OCI-LY7 (cell line): ENCODE measurements around the gene BTG4. TPM values are rescaled to one million over a fixed set of nuclear protein-coding genes. Genes with fewer than 3 reads are reported as not detected.
A peak's percentile ranks its signal among the peaks of the same experiment; 100 is the strongest.

Source experiments
- BruUV-seq: library from RNA; stranded (reverse); fragments of 400-500 nt; replicated peaks from 2 replicates; lab custom pipeline; 2021; lab: Mats Ljungman, UMichigan
- CTCF ChIA-PET: fragments of 300-600 bp; sonication (Branson Sonifier 250); formaldehyde crosslinking; loops from one replicate; lab custom pipeline; 2022; ENCODE audit warnings: antibody characterized with exemption; ENCODE audit not compliant: unreplicated experiment; lab: Charles Lee
- POLR2A ChIA-PET: fragments of 300-600 bp; sonication (Branson Sonifier 250); formaldehyde crosslinking; loops from one replicate; lab custom pipeline; 2022; ENCODE audit warnings: antibody characterized with exemption; lab: Charles Lee
- DNase-seq: peaks from one replicate; pipeline ENCODE4 v3.0.0-alpha.2; 2015; ENCODE audit warnings: low spot score
- H2AFZ ChIP-seq: fragments of 200-600 bp; sonication (generic), shearing (Covaris generic); 2 replicates; pipeline ENCODE4 v1.6.1; 2014; ENCODE audit warnings: mild to moderate bottlenecking, antibody characterized with exemption, low read length, moderate library complexity
- H3K27ac ChIP-seq: fragments of 200-600 bp; sonication (generic); 2 replicates; pipeline ENCODE4 v1.5.1; 2014; ENCODE audit warnings: mixed run types, low read depth, mild to moderate bottlenecking, moderate library complexity, low read length, inconsistent platforms; ENCODE audit not compliant: poor library complexity, severe bottlenecking
- H3K36me3 ChIP-seq: fragments of 200-600 bp; sonication (generic); 2 replicates; pipeline ENCODE4 v1.6.1; 2014; ENCODE audit warnings: mild to moderate bottlenecking, antibody characterized with exemption, low read length, moderate library complexity, mixed read lengths; ENCODE audit not compliant: insufficient read depth
- H3K4me1 ChIP-seq: fragments of 200-600 bp; sonication (generic); 2 replicates; pipeline ENCODE4 v1.5.1; 2014; ENCODE audit warnings: mild to moderate bottlenecking, low read length; ENCODE audit not compliant: insufficient read depth, poor library complexity, severe bottlenecking
- H3K4me2 ChIP-seq: fragments of 200-600 bp; sonication (generic); 2 replicates; pipeline ENCODE4 v1.6.1; 2014; ENCODE audit warnings: mild to moderate bottlenecking, low read length
- H3K4me3 ChIP-seq: fragments of 200-600 bp; sonication (generic); 2 replicates; pipeline ENCODE4 v1.5.1; 2014; ENCODE audit warnings: mild to moderate bottlenecking, low read depth, low read length; ENCODE audit not compliant: poor library complexity, severe bottlenecking
- H3K79me2 ChIP-seq: fragments of 200-600 bp; sonication (generic); 2 replicates; pipeline ENCODE4 v1.6.1; 2016; ENCODE audit warnings: low read depth, mild to moderate bottlenecking, low read length, moderate library complexity, mixed read lengths; ENCODE audit not compliant: insufficient read depth
- H3K9me2 ChIP-seq: fragments of 200-600 bp; sonication (generic); 2 replicates; pipeline ENCODE4 v1.6.1; 2016; ENCODE audit warnings: mild to moderate bottlenecking, low read length, mixed read lengths; ENCODE audit not compliant: insufficient read depth
- H3K9me3 ChIP-seq: fragments of 200-600 bp; sonication (generic); 2 replicates; pipeline ENCODE4 v1.6.1; 2014; ENCODE audit warnings: mild to moderate bottlenecking, mixed run types, low read length, mixed read lengths
- H4K20me1 ChIP-seq: fragments of 200-600 bp; sonication (generic); 2 replicates; pipeline ENCODE4 v1.6.1; 2014; ENCODE audit warnings: mild to moderate bottlenecking, antibody characterized with exemption, low read length, moderate library complexity, mixed read lengths; ENCODE audit not compliant: insufficient read depth
- EZH2phosphoT487 ChIP-seq: fragments of 200-600 bp; sonication (generic); IDR thresholded peaks from 2 replicates; pipeline ENCODE4 v1.6.1; 2018; ENCODE audit warnings: low read depth, borderline replicate concordance, mild to moderate bottlenecking, mixed run types, antibody characterized with exemption, low read length, moderate library complexity, mixed read lengths
- intact Hi-C: fragments of 100-400 bp; cut with micrococcal nuclease; formaldehyde crosslinking; loops from one replicate; pipeline ENCODE4 v1.10.0; 2022; ENCODE audit not compliant: unreplicated experiment
- total RNA-seq, 2 experiments: library from RNA; depleted of rRNA in 1 of 2; stranded (reverse); fragments of >200 nt in 1 of 2; shearing (Covaris generic) in 1 of 2; gene quantifications; 2 replicates each; pipeline ENCODE4 v1.2.3, GENCODE V29; 2014 to 2022
- TF ChIP-seq, protein P1 (sequence below): fragments of 200-600 bp; sonication (generic); conservative IDR thresholded peaks from 2 replicates; pipeline ENCODE4 v1.5.1; 2014; ENCODE audit warnings: mild to moderate bottlenecking, antibody characterized with exemption, low read length, moderate library complexity, mixed read lengths

BTG4 gene
- total RNA-seq, 2 experiments from 2014 or later = not detected

DNA sequence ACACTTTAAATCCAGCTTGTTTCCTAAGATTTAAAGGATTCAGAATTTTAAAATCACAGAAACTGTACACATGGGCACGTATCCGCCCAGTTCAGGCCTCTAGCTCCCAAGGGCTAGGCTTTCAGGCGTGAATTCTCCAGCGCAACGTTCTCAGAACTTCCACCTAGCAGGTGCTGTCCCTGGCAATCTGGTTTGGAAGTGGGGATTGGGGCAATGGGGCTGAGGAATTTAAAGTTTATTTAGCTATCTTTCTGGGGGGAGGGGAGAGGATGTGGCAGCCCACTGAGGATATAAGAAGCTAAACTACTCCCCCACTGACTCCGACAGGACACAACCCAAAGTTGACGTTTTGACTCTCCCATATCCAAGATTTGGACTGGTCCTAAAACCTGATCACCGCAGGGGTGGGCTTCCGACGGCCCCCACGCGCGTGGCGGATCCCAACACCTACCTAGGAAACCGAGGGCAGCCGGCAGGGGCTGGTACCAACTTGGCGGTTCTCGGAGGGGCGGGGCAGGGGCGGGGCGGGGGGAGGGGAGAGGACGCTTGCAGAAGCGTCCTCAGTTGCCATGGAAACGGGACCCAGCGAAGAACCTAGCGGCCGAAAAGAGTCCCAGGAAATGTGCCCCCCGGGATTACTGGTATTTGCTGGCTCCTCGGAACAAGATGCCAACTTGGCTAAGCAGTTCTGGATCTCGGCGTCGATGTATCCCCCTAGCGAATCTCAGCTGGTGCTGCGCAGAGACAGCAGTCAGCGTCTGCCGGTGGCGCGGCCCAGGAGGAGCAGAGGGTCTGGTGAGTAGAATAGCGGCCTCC, 2.2 kb upstream of the BTG4 start, which contains the start of gene HOATZ:
Gene HOATZ (plus strand): TSS at position 563 of the 816 bp plus-strand sequence. CDS start 7 bp downstream, at position 570.
- no peaks in the 10 kb centered on the region for H3K36me3 ChIP-seq
- ChIA-PET POLR2A (interaction anchor here (0.6 kb wide), 1 partner anchor 358 kb away, joined by 4 read pairs; no protein-coding TSS in a partner anchor), CTCF (no interaction called here)
- no peaks in the 10 kb centered on the region for H3K4me1 ChIP-seq
- TF ChIP-seq, protein P1, sequence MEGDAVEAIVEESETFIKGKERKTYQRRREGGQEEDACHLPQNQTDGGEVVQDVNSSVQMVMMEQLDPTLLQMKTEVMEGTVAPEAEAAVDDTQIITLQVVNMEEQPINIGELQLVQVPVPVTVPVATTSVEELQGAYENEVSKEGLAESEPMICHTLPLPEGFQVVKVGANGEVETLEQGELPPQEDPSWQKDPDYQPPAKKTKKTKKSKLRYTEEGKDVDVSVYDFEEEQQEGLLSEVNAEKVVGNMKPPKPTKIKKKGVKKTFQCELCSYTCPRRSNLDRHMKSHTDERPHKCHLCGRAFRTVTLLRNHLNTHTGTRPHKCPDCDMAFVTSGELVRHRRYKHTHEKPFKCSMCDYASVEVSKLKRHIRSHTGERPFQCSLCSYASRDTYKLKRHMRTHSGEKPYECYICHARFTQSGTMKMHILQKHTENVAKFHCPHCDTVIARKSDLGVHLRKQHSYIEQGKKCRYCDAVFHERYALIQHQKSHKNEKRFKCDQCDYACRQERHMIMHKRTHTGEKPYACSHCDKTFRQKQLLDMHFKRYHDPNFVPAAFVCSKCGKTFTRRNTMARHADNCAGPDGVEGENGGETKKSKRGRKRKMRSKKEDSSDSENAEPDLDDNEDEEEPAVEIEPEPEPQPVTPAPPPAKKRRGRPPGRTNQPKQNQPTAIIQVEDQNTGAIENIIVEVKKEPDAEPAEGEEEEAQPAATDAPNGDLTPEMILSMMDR = no peak
- no peak for TF ChIP-seq EZH2phosphoT487
- peak within 1 kb of the TSS; percentile 45; the same call in 1 of the 2 replicates for H3K4me2 ChIP-seq
- no peaks in the 10 kb centered on the region for H3K79me2 ChIP-seq
- no TSS peak for BruUV-seq
- H2AFZ ChIP-seq = no peak within 1 kb of the TSS
- H3K9me3 ChIP-seq = no peaks in the 10 kb centered on the region
- intact Hi-C loops = no loop called here
- no peak for DNase-seq
- no peaks in the 10 kb centered on the region for H3K9me2 ChIP-seq
- no peak within 1 kb of the TSS for H3K27ac ChIP-seq
- H3K4me3 ChIP-seq = no peak within 1 kb of the TSS
- no peaks in the 10 kb centered on the region; the same call in 1 of the 2 replicates for H4K20me1 ChIP-seq

DNA sequence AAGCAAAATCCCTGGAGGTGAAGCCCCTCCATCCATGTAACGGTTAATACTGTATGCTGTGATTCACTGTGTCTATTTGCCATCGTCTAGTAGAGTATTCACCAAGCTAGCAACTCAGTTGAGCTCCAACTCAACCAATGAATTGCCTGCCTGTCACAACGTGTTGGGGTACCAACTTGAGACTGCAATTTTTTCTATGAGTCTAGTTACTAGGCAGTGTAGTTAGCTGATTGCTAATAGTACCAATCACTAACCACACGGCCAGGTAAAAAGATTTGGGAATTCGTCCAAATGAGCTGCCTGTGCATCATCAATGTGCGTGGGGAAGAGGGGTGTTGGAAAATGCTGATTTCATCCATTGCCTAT, 1.0 kb upstream of the BTG4 start:
- Histone ChIP-seq H3K4me3 (no peak overlapping the region), H3K4me2 (no peak overlapping the region; the same call in 1 of the 2 replicates), H3K27ac (no peak overlapping the region), H2AFZ (no peak overlapping the region), H3K9me2 (no peaks in the 10 kb centered on the region), H3K36me3 (no peaks in the 10 kb centered on the region), H4K20me1 (no peaks in the 10 kb centered on the region), H3K79me2 (no peaks in the 10 kb centered on the region), H3K4me1 (no peaks in the 10 kb centered on the region), H3K9me3 (no peaks in the 10 kb centered on the region)
- no peak for TF ChIP-seq EZH2phosphoT487
- TF ChIP-seq, protein P1 = no peak
- DNase-seq = no peak
- intact Hi-C loops = no loop called here
- POLR2A ChIA-PET = no interaction called here
- BruUV-seq = no TSS peak
- CTCF ChIA-PET = interaction anchor here (0.5 to 1.1 kb wide), 2 partner anchors 21 to 1034 kb away, joined by 3 read pairs; no protein-coding TSS in a partner anchor

DNA sequence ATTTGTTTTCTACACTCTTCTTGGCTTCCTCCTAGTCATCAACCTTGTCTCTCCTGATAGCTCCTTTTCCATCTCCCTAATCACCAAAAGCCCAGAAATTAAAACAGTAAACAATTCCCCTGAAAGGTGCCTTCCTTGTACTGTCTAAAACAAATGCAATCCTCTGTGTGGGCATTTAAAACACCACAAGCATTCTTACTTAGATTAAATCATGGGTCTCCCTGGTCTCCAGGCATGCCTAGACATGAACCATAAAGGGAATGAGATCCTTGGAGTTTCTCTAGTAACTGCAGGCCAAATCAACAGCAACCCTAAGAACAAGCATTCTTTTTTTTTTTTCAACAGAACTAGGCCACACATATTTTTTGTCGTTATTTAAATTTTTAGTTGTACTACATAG, 1.9 kb downstream of the BTG4 start:
- TF ChIP-seq, protein P1 = no peak
- no peak for TF ChIP-seq EZH2phosphoT487
- ChIA-PET POLR2A (interaction anchor here (0.7 kb wide), 1 partner anchor 278 kb away, joined by 8 read pairs; no protein-coding TSS in a partner anchor), CTCF (no interaction called here)
- H3K4me2 ChIP-seq = no peak overlapping the region
- H3K36me3 ChIP-seq = no peaks in the 10 kb centered on the region
- no peak overlapping the region for H3K4me3 ChIP-seq
- no peaks in the 10 kb centered on the region for H3K79me2 ChIP-seq
- no peaks in the 10 kb centered on the region for H3K9me2 ChIP-seq
- DNase-seq = no peak
- no peak overlapping the region for H2AFZ ChIP-seq
- no peaks in the 10 kb centered on the region for H3K9me3 ChIP-seq
- H3K4me1 ChIP-seq = no peaks in the 10 kb centered on the region
- no TSS peak for BruUV-seq
- H3K27ac ChIP-seq = no peak overlapping the region
- intact Hi-C loops = no loop called here
- H4K20me1 ChIP-seq = no peaks in the 10 kb centered on the region
